GM20431 (cell line): Measurements from ENCODE around the gene HDAC1.
"Not testable (repeated sequence)": the region's sequence is repeated elsewhere in the genome, so short reads cannot be mapped to it uniquely, and the experiment has no call there.

Experiments used
- in situ Hi-C: fragments of 300-500 bp; cut with MseI, MboI; formaldehyde crosslinking; loops from one replicate; pipeline ENCODE4 v1.15.0; 2020; ENCODE audit warnings: low sequenced_read_pairs; ENCODE audit not compliant: unreplicated experiment

The HDAC1 gene

GRCh38 chr1:32341971-32342370 lies 50.1 kb downstream of the HDAC1 start:
- in situ Hi-C loops = no loop called here

GRCh38 chr1:32342704-32343103 lies 50.8 kb downstream of the HDAC1 start:
- in situ Hi-C loops = no loop called here

- in situ Hi-C loops = no loop called here
These were observed 53.5 kb downstream of the HDAC1 start for GRCh38 chr1:32345289-32345827.

GRCh38 chr1:32346532-32347157 lies 54.8 kb downstream of the HDAC1 start:
- in situ Hi-C loops = no loop called here

- in situ Hi-C loops = no loop called here
These were observed 57.4 kb downstream of the HDAC1 start for GRCh38 chr1:32349211-32349708.

- in situ Hi-C loops = no loop called here
These were observed 59.0 kb downstream of the HDAC1 start for GRCh38 chr1:32350785-32351398.

GRCh38 chr1:32351399-32352238 lies 59.7 kb downstream of the HDAC1 start:
- in situ Hi-C loops = no loop called here

- in situ Hi-C loops = no loop called here
These were observed 60.4 kb downstream of the HDAC1 start for GRCh38 chr1:32352239-32352745.

- in situ Hi-C loops = no loop called here
These were observed 61.0 kb downstream of the HDAC1 start for GRCh38 chr1:32352831-32353383.

- in situ Hi-C loops = no loop called here
These were observed 61.5 kb downstream of the HDAC1 start for GRCh38 chr1:32353431-32353830.

GRCh38 chr1:32353886-32354570 lies 62.1 kb downstream of the HDAC1 start:
- in situ Hi-C loops = no loop called here

- in situ Hi-C loops = not testable (repeated sequence)
These were observed 63.9 kb downstream of the HDAC1 start for GRCh38 chr1:32355778-32356177.

GRCh38 chr1:32356478-32356877 lies 64.6 kb downstream of the HDAC1 start:
- in situ Hi-C loops = no loop called here

- in situ Hi-C loops = no loop called here
These were observed 65.7 kb downstream of the HDAC1 start for GRCh38 chr1:32357614-32358013.

GRCh38 chr1:32358435-32358834 lies 66.6 kb downstream of the HDAC1 start:
- in situ Hi-C loops = no loop called here

GRCh38 chr1:32361308-32361673 lies 69.4 kb downstream of the HDAC1 start:
- in situ Hi-C loops = no loop called here

- in situ Hi-C loops = no loop called here
These were observed 70.0 kb downstream of the HDAC1 start for GRCh38 chr1:32361674-32362473.

- in situ Hi-C loops = no loop called here
These were observed 70.8 kb downstream of the HDAC1 start, which contains the start of the genes FAM229A and TSSK3 for GRCh38 chr1:32362474-32363313. FAM229A (minus strand) TSS chr1:32362485; CDS start chr1:32362091, 394 bp downstream. TSSK3 (plus strand) TSS chr1:32362539; CDS start chr1:32362702, 163 bp downstream.
